Measurements from ENCODE around the gene SYNJ2. TPM values are rescaled to one million over a fixed set of nuclear protein-coding genes. Genes with fewer than 3 reads are reported as not detected.

Gene SYNJ2
- total and polyA plus RNA-seq, 3 donors from 2014 or later = 5.8 to 17.7 (median 7.6) TPM

DNA sequence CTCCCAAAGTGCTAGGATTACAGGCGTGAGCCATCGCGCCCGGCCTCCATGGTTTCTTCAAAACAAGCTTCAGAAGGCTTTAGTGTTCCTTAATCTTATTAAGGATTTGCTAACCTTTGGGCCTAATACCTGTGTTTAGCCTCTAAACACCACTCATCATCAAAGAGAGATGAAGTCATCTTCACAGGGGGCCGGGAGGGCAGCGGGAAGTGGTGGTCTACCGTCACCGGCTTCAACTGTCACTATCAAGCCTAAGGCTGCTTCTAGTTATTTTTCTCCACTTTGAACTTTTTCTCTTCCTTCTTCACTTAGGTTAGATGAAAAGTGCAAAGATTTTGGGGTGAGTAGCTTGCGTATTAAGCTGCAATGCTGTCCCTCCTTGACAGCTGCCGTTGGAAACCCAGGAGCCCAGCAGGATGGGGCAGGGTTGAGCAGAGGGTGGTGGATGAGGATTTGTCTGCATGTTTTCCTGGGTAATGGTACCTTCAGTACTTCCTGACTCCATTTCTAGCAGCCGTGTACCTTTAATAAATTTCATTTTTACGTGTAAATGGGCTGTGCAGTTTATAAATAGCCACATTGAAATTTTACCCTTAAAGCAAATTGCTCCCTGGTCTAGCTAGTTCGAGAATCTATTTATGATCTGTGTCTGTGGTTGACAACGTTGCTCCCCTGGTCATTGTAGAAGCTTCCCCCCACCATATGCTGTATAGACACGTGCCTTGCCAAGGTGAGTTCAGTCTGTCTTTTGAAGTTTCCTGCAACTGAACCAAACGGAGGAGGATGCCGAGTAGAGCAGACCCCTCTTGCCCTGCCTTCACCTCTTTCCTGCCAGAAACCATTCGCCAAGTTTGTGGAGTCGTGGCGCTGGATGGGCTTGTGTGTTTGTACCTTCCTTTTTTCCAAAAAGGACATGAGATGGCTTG is 64.8 kb downstream of the SYNJ2 start:
- no peak overlapping the region for H3K4me3 ChIP-seq
- DNase-seq = no peak
- TF ChIP-seq POLR2A (IDR thresholded peaks at IDR 0.05) = no peak
- TF ChIP-seq, protein P1, sequence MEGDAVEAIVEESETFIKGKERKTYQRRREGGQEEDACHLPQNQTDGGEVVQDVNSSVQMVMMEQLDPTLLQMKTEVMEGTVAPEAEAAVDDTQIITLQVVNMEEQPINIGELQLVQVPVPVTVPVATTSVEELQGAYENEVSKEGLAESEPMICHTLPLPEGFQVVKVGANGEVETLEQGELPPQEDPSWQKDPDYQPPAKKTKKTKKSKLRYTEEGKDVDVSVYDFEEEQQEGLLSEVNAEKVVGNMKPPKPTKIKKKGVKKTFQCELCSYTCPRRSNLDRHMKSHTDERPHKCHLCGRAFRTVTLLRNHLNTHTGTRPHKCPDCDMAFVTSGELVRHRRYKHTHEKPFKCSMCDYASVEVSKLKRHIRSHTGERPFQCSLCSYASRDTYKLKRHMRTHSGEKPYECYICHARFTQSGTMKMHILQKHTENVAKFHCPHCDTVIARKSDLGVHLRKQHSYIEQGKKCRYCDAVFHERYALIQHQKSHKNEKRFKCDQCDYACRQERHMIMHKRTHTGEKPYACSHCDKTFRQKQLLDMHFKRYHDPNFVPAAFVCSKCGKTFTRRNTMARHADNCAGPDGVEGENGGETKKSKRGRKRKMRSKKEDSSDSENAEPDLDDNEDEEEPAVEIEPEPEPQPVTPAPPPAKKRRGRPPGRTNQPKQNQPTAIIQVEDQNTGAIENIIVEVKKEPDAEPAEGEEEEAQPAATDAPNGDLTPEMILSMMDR (IDR thresholded peaks at IDR 0.05) = no peak
- 92 to 94% methylated on average over 20 of the region's 20 CpGs for WGBS, 2 donors
- peaks cover 26% of the 10 kb centered on the region for H3K4me1 ChIP-seq
- H3K27me3 ChIP-seq = no peaks in the 10 kb centered on the region
- no peaks in the 10 kb centered on the region for H3K36me3 ChIP-seq (ENCODE audit: low read depth, missing control alignments)
- H3K9me3 ChIP-seq = no peaks in the 10 kb centered on the region
- intact Hi-C loops (cut with DNase I; ENCODE audit: low total_unique reads) = no loop called here
- H3K27ac ChIP-seq = no peak overlapping the region

DNA sequence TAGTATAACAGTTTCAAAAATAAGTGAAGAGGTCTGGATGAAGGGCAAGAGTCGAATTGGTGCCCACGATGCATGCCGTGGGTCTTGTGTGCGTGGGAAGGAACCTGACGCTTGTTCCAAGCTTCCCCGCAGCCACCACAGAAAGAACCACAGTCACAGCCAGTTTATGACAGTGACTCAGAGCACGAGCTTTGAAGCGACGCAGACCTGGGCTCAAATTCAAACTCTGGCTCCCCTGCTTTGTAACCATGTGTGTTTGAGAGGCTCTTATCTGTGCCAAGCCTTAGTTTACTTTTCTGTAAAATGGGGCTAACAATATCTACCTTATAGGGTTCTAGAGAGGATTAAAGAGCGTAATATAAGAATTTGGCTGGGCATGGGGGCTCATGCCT is 65.5 kb downstream of the SYNJ2 start:
- intact Hi-C loops (cut with DNase I; ENCODE audit: low total_unique reads) = no loop called here
- TF ChIP-seq, protein P1 (IDR thresholded peaks at IDR 0.05) = no peak
- no peak for TF ChIP-seq POLR2A (IDR thresholded peaks at IDR 0.05)
- Histone ChIP-seq H3K27ac (no peak overlapping the region), H3K4me3 (no peak overlapping the region), H3K27me3 (no peaks in the 10 kb centered on the region), H3K9me3 (no peaks in the 10 kb centered on the region), H3K4me1 (peaks cover 21% of the 10 kb centered on the region), H3K36me3 (ENCODE audit: low read depth, missing control alignments) (no peaks in the 10 kb centered on the region)
- DNase-seq = no peak
- 85 to 95% methylated on average over 10 of the region's 10 CpGs for WGBS, 2 donors

DNA sequence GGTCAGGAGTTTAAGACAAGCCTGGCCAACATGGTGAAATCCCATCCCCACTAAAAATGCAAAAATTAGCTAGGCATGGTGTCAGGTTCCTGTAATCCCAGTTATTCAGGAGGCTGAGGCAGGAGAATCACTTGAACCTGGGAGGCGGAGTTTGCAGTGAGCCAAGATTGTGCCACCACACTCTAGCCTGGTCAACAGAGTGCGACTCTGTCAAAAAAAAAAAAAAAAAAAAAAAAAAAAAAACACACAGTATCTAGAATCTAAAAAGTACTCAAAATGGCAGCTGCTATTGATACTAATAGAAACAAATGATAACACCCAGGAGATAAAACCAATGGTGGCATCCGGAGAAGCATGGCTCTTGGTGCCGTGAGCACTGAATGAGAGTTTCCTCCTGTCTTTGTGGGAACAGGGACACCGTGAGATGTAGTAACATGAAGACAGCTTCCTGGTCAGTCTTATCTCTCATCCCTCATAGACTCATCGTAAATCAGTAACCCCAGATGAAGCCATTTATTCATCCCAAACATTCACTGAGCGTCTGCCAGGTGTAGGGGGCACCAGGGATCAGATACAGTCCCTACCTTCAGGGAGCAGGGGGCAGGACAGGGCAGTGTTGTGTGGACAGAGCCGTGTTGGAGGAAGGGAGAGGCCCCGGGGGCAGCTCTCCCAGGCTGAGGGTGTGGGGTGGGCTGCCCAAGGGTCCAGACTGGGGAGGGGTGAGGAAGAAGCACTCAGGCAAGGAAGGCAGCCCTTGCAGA is 66.1 kb downstream of the SYNJ2 start:
- H3K4me1 ChIP-seq = peaks cover 15% of the 10 kb centered on the region
- no peak for DNase-seq
- no peak overlapping the region for H3K27ac ChIP-seq
- H3K9me3 ChIP-seq = no peaks in the 10 kb centered on the region
- no peaks in the 10 kb centered on the region for H3K27me3 ChIP-seq
- intact Hi-C loops (cut with DNase I; ENCODE audit: low total_unique reads) = no loop called here
- TF ChIP-seq, protein P1 (IDR thresholded peaks at IDR 0.05) = no peak
- TF ChIP-seq POLR2A (IDR thresholded peaks at IDR 0.05) = no peak
- no peaks in the 10 kb centered on the region for H3K36me3 ChIP-seq (ENCODE audit: low read depth, missing control alignments)
- H3K4me3 ChIP-seq = no peak overlapping the region
- WGBS, 2 donors = 64 to 74% methylated on average over 8 to 9 of the region's 9 CpGs

DNA sequence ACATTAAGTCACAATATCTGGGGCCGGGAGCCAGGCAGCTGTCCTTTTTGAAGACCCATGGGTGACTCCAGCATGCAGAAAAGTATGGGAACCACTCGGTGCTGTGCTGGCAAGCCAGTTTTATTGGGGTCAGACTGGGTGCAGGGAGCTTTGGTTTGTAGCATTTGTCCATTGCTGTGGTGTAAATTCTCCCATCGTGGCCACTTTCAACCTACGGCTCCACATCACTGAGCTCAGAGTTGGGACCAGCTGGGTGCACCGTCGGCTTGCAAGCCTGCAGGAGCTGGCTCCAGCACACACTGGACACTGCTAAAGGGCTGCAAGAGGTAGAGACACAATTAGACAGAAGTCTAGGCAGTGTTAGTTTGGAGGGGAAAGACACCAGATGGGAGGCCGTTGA is 66.9 kb downstream of the SYNJ2 start:
- intact Hi-C loops (cut with DNase I; ENCODE audit: low total_unique reads) = no loop called here
- 95 to 98% methylated on average over 7 of the region's 7 CpGs for WGBS, 2 donors

More for the DNA sequence above, 66.9 kb downstream of the SYNJ2 start:
- Histone ChIP-seq H3K4me3 (no peak overlapping the region), H3K27ac (no peak overlapping the region), H3K36me3 (ENCODE audit: low read depth, missing control alignments) (no peaks in the 10 kb centered on the region), H3K27me3 (no peaks in the 10 kb centered on the region), H3K9me3 (no peaks in the 10 kb centered on the region), H3K4me1 (peaks cover 7% of the 10 kb centered on the region)
- TF ChIP-seq, protein P1 (IDR thresholded peaks at IDR 0.05) = no peak
- no peak for TF ChIP-seq POLR2A (IDR thresholded peaks at IDR 0.05)
- no peak for DNase-seq
